Muscle layer of duodenum (tissue), 2 donors: ENCODE results near the gene C10orf71.

Experiments
- H3K27ac ChIP-seq: one replicate; pipeline ENCODE4 v1.7.0; 2013; ENCODE audit warnings: mild to moderate bottlenecking, low read length
- H3K27me3 ChIP-seq: one replicate; pipeline ENCODE4 v1.7.0; 2013; ENCODE audit warnings: low read depth, mild to moderate bottlenecking, control low read depth, low read length
- H3K36me3 ChIP-seq, 2 donors: one replicate each; pipeline ENCODE4 v1.7.0; 2013; ENCODE audit warnings: low read length in 2 of 2, control low read depth in 1 of 2, mild to moderate bottlenecking in 1 of 2; ENCODE audit not compliant: insufficient read depth in 2 of 2, control insufficient read depth in 1 of 2
- H3K4me1 ChIP-seq, 2 donors: one replicate each; pipeline ENCODE4 v1.7.0; 2013; ENCODE audit warnings: low read length in 2 of 2, mild to moderate bottlenecking in 2 of 2, control low read depth in 1 of 2, moderate library complexity in 1 of 2; ENCODE audit not compliant: insufficient read depth in 2 of 2, control insufficient read depth in 1 of 2
- H3K4me3 ChIP-seq, 2 donors: one replicate each; pipeline ENCODE4 v1.7.0; 2013; ENCODE audit warnings: low read length in 2 of 2, low read depth in 1 of 2, mild to moderate bottlenecking in 1 of 2
- H3K9me3 ChIP-seq, 2 donors: one replicate each; pipeline ENCODE4 v1.7.0; 2013; ENCODE audit warnings: low read length in 2 of 2, control low read depth in 1 of 2, mild to moderate bottlenecking in 1 of 2; ENCODE audit not compliant: control insufficient read depth in 1 of 2
- donor health status: healthy.

Gene C10orf71

GRCh38 chr10:49320191-49320590 lies 21.2 kb downstream of the C10orf71 start:
- no peaks in the 10 kb centered on the region for H3K4me1 ChIP-seq
- H3K36me3 ChIP-seq, result no peaks in the 10 kb centered on the region
- no peaks in the 10 kb centered on the region for H3K27me3 ChIP-seq
- H3K9me3 ChIP-seq, result no peaks in the 10 kb centered on the region
- no peak overlapping the region for H3K27ac ChIP-seq
- H3K4me3 ChIP-seq, result no peak overlapping the region

- H3K27ac ChIP-seq, result no peak overlapping the region
- H3K27me3 ChIP-seq, result no peaks in the 10 kb centered on the region
- H3K4me1 ChIP-seq, result no peaks in the 10 kb centered on the region
- H3K36me3 ChIP-seq, result no peaks in the 10 kb centered on the region
- no peaks in the 10 kb centered on the region for H3K9me3 ChIP-seq
- H3K4me3 ChIP-seq, result no peak overlapping the region
Observed at GRCh38 chr10:49321021-49321420, 22.1 kb downstream of the C10orf71 start.

GRCh38 chr10:49322371-49323170 lies 23.6 kb downstream of the C10orf71 start:
- Histone ChIP-seq H3K9me3 (no peaks in the 10 kb centered on the region), H3K27ac (no peak overlapping the region), H3K4me3 (no peak overlapping the region), H3K27me3 (no peaks in the 10 kb centered on the region), H3K36me3 (no peaks in the 10 kb centered on the region), H3K4me1 (no peaks in the 10 kb centered on the region)

- Histone ChIP-seq H3K4me1 (no peaks in the 10 kb centered on the region), H3K9me3 (no peaks in the 10 kb centered on the region), H3K27me3 (no peaks in the 10 kb centered on the region), H3K4me3 (no peak overlapping the region), H3K36me3 (no peaks in the 10 kb centered on the region), H3K27ac (no peak overlapping the region)
Observed at GRCh38 chr10:49323171-49323895, 24.4 kb downstream of the C10orf71 start.

DNA sequence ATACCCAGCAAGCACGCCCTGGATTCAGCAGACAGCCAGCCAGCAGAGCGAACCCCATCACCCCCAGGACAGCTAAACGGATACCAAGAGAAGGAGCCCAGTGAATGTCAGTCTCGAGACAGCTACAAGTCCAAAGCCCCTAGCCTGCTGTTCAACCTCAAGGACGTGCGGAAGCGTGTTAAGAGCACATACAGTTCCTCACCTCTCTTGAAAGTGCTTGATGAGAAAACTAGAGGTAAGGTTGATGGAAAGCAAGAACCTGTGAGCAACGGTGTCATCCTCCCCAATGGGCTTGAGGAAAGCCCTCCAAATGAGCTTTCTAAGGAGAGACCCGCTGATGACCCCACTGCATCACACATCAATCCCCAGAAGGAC lies 24.9 kb downstream of the C10orf71 start:
- no peak overlapping the region for H3K27ac ChIP-seq
- no peaks in the 10 kb centered on the region for H3K9me3 ChIP-seq
- no peaks in the 10 kb centered on the region for H3K4me1 ChIP-seq
- no peaks in the 10 kb centered on the region for H3K27me3 ChIP-seq
- no peaks in the 10 kb centered on the region for H3K36me3 ChIP-seq
- H3K4me3 ChIP-seq, result no peak overlapping the region

GRCh38 chr10:49324711-49325110 lies 25.7 kb downstream of the C10orf71 start:
- H3K27me3 ChIP-seq, result no peaks in the 10 kb centered on the region
- no peaks in the 10 kb centered on the region for H3K36me3 ChIP-seq
- H3K4me3 ChIP-seq, result no peak overlapping the region
- H3K27ac ChIP-seq, result no peak overlapping the region
- no peaks in the 10 kb centered on the region for H3K9me3 ChIP-seq
- no peaks in the 10 kb centered on the region for H3K4me1 ChIP-seq

GRCh38 chr10:49325131-49325915 lies 26.4 kb downstream of the C10orf71 start:
- Histone ChIP-seq H3K4me1 (no peaks in the 10 kb centered on the region), H3K9me3 (no peaks in the 10 kb centered on the region), H3K27me3 (no peaks in the 10 kb centered on the region), H3K4me3 (no peak overlapping the region), H3K36me3 (no peaks in the 10 kb centered on the region), H3K27ac (no peak overlapping the region)

DNA sequence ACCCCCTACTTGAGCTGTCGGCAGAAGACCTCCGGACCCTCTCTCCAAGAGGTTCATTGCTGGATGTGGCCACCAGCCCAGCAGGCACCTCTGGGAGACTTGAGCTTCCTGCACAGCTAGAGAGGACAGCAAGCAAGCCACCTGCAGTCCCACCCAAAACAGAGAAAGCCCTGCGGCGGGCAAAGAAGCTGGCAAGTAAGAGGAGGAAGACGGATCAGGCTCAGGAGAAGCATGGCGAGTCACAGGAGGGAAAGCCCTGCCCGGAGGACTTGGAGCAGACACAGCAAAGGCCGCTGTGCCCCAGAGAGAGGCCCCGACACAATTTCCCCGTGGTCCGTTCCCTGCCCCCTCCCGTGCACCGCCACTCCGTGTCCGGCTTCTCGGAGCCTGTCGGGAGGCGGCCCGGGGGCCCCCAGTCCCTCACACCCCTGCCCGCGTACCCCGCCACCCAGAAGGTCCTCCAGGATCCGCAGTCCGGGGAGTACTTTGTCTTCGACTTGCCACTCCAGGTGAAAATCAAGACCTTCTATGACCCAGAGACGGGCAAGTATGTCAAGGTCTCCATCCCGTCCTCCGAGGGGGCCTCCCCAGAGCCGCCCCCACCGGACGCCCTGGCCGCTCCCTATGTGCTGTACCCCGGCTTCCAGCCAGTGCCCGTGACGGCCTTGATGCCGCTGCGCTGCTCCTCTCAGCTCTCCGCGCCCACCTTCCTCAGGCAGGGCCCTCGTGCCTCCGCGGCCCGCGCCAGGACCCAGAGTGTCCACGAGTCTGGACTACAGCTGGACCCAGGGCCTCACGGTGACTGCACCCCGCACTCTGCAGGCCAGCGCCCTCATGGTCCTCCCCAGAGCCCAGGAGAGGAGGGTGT lies 27.2 kb downstream of the C10orf71 start:
- H3K4me3 ChIP-seq, result no peak overlapping the region
- no peaks in the 10 kb centered on the region for H3K36me3 ChIP-seq
- no peak overlapping the region for H3K27ac ChIP-seq
- no peaks in the 10 kb centered on the region for H3K27me3 ChIP-seq
- H3K4me1 ChIP-seq, result no peaks in the 10 kb centered on the region
- H3K9me3 ChIP-seq, result no peaks in the 10 kb centered on the region

- H3K36me3 ChIP-seq, result no peaks in the 10 kb centered on the region
- no peaks in the 10 kb centered on the region for H3K27me3 ChIP-seq
- no peaks in the 10 kb centered on the region for H3K4me1 ChIP-seq
- no peaks in the 10 kb centered on the region for H3K9me3 ChIP-seq
- H3K27ac ChIP-seq, result no peak overlapping the region
- H3K4me3 ChIP-seq, result no peak overlapping the region
Observed at GRCh38 chr10:49327036-49327813, 28.3 kb downstream of the C10orf71 start.

GRCh38 chr10:49328401-49329145 lies 29.6 kb downstream of the C10orf71 start:
- no peaks in the 10 kb centered on the region for H3K4me1 ChIP-seq
- no peak overlapping the region for H3K27ac ChIP-seq
- H3K9me3 ChIP-seq, result no peaks in the 10 kb centered on the region
- no peaks in the 10 kb centered on the region for H3K36me3 ChIP-seq
- H3K27me3 ChIP-seq, result no peaks in the 10 kb centered on the region
- H3K4me3 ChIP-seq, result no peak overlapping the region
